Neural cell (in vitro differentiated cells): ENCODE data around the gene TTC29. TPM values are rescaled to one million over a fixed set of nuclear protein-coding genes. Genes with fewer than 3 reads are reported as not detected.

Experiments used
- H2AFZ ChIP-seq: fragments of 200-600, 300-800 bp; sonication (generic), shearing (Covaris generic); 2 replicates; pipeline ENCODE4 v1.6.0; 2014; ENCODE audit warnings: low read depth, mild to moderate bottlenecking, antibody characterized with exemption, low read length, moderate library complexity
- H3F3A ChIP-seq: fragments of 200-600 bp; shearing (Covaris generic); 2 replicates; pipeline ENCODE4 v1.6.1; 2016; ENCODE audit warnings: mild to moderate bottlenecking, moderate library complexity, mixed read lengths, antibody characterized with exemption, low read length; ENCODE audit not compliant: insufficient read depth, poor library complexity, severe bottlenecking
- H3K27ac ChIP-seq: fragments of 200-600, 300-800 bp; sonication (generic), shearing (Covaris generic); 2 replicates; pipeline ENCODE4 v1.5.1; 2014; ENCODE audit warnings: mild to moderate bottlenecking, low read length, moderate library complexity
- H3K27me3 ChIP-seq: fragments of 300-800, 200-600 bp; sonication (generic), shearing (Covaris generic); 2 replicates; pipeline ENCODE4 v1.6.0; 2014; ENCODE audit warnings: mild to moderate bottlenecking, low read depth, low read length, moderate library complexity; ENCODE audit not compliant: insufficient read depth
- H3K36me3 ChIP-seq: fragments of 300-800, 200-600 bp; sonication (generic), shearing (Covaris generic); 2 replicates; pipeline ENCODE4 v1.5.1; 2014; ENCODE audit warnings: mild to moderate bottlenecking, antibody characterized with exemption, low read length, moderate library complexity; ENCODE audit not compliant: insufficient read depth
- H3K4me2 ChIP-seq: fragments of 300-800, 200-600 bp; sonication (generic), shearing (Covaris generic); 2 replicates; pipeline ENCODE4 v1.6.0; 2014; ENCODE audit warnings: mild to moderate bottlenecking, low read length
- H3K4me3 ChIP-seq: fragments of 300-800, 200-600 bp; sonication (generic), shearing (Covaris generic); 2 replicates; pipeline ENCODE4 v1.5.1; 2014; ENCODE audit warnings: mild to moderate bottlenecking, low read length, moderate library complexity
- H3K79me2 ChIP-seq: fragments of 200-600 bp; shearing (Covaris generic); replicated peaks from 2 replicates; pipeline ENCODE4 v1.6.0; 2014; ENCODE audit warnings: mild to moderate bottlenecking, low read length, moderate library complexity; ENCODE audit not compliant: insufficient read depth
- H3K9ac ChIP-seq: fragments of 300-800, 200-600 bp; sonication (generic), shearing (Covaris generic); 2 replicates; pipeline ENCODE4 v1.6.1; 2016; ENCODE audit warnings: mild to moderate bottlenecking, low read length, mixed read lengths
- H3K9me2 ChIP-seq: fragments of 200-600 bp; shearing (Covaris generic); 2 replicates; pipeline ENCODE4 v1.6.1; 2016; ENCODE audit warnings: mild to moderate bottlenecking, low read length, mixed read lengths; ENCODE audit not compliant: insufficient read depth
- H3K9me3 ChIP-seq: fragments of 200-600, 300-800 bp; sonication (generic), shearing (Covaris generic); 2 replicates; pipeline ENCODE4 v1.6.1; 2016; ENCODE audit warnings: mild to moderate bottlenecking, mixed run types, low read length, moderate library complexity, mixed read lengths
- H4K20me1 ChIP-seq: fragments of 200-600 bp; shearing (Covaris generic); 2 replicates; pipeline ENCODE4 v1.6.1; 2016; ENCODE audit warnings: mild to moderate bottlenecking, mixed run types; ENCODE audit not compliant: insufficient read depth
- EP300 ChIP-seq: fragments of 450-650 bp; conservative IDR thresholded peaks from 2 replicates; pipeline ENCODE4 v1.6.1; 2014; ENCODE audit warnings: antibody characterized with exemption, mild to moderate bottlenecking, moderate library complexity; ENCODE audit not compliant: poor library complexity, severe bottlenecking
- EZH2 ChIP-seq: fragments of 200-600, 300-800 bp; shearing (Covaris generic), sonication (generic); IDR thresholded peaks from 2 replicates; pipeline ENCODE4 v1.6.1; 2014; ENCODE audit warnings: antibody characterized with exemption, low read length, borderline replicate concordance, mild to moderate bottlenecking; ENCODE audit not compliant: insufficient read depth, poor library complexity, severe bottlenecking
- MXI1 ChIP-seq: fragments of 450-650 bp; conservative IDR thresholded peaks from 2 replicates; pipeline ENCODE4 v1.6.1; 2014; ENCODE audit warnings: antibody characterized with exemption, mild to moderate bottlenecking; ENCODE audit not compliant: poor library complexity, severe bottlenecking
- POLR2AphosphoS5 ChIP-seq: IDR thresholded peaks from 2 replicates; pipeline ENCODE4 v1.6.1; 2012
- RAD21 ChIP-seq: fragments of 450-650 bp; conservative IDR thresholded peaks from 2 replicates; pipeline ENCODE4 v1.6.1; 2014; ENCODE audit warnings: antibody characterized with exemption, mild to moderate bottlenecking, moderate library complexity
- SMC3 ChIP-seq: fragments of 450-650 bp; conservative IDR thresholded peaks from 2 replicates; pipeline ENCODE4 v1.6.1; 2014; ENCODE audit warnings: antibody characterized with exemption, mild to moderate bottlenecking, moderate library complexity; ENCODE audit not compliant: poor library complexity
- TAF1 ChIP-seq: IDR thresholded peaks from 2 replicates; pipeline ENCODE4 v1.6.1; 2012; ENCODE audit warnings: low read depth
- polyA plus RNA-seq: library from polyadenylated mRNA; depleted of rRNA; stranded (reverse); fragments of >200 nt; gene quantifications from 2 replicates; pipeline ENCODE4 v1.2.3, GENCODE V29; 2014
- TF ChIP-seq, protein P1 (sequence below): fragments of 450-650 bp; IDR thresholded peaks from 2 replicates; pipeline ENCODE4 v1.5.1; 2014; ENCODE audit warnings: antibody characterized with exemption, mild to moderate bottlenecking, moderate library complexity; ENCODE audit not compliant: poor library complexity, severe bottlenecking
- TF ChIP-seq, protein P2 (sequence below): IDR thresholded peaks from 2 replicates; pipeline ENCODE4 v1.6.1; 2012; ENCODE audit warnings: borderline replicate concordance

The TTC29 gene
- polyA plus RNA-seq, 1 donor from 2014 or later: not detected

DNA sequence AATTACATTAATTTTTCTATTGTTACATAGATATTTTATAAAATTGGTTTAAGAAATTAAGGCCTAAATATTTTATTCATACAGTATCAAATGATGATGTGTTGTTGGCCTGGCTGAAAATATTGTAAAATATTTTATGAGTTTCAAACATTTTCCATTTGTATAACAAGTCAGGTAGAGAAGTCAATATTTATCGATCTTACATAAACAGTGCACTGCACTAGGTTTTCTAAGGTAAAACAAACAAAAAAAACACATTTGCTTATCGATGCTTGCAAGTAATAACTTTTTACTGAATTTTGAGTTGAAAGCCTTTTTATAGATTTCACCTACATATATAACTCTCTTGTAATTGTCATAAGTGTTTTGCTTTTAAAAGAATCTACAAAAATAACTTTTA is 7.2 kb upstream of the TTC29 start:
- Histone ChIP-seq H3K4me3 (no peak overlapping the region), H3K27ac (no peak overlapping the region)

DNA sequence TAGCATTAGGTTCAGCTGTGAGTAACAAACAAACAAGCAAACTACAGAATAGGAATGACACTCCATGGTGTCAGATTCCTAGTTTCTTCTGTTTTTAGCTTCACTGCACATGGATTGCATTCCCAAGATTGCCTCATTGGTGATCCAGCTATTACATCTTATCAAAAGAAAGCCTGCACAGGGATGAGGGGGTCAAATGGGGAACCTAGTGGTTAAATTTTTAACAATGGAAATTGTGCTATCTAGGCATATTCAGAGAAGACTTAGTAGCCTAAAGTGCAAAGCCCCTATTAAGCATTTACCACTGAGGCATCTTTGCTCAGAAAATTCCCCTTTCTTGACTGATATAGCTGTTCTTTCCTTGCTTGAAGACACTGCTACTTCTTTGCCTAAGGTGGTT is 3.9 kb upstream of the TTC29 start:
- Histone ChIP-seq H3K79me2 (no peaks in the 10 kb centered on the region), H4K20me1 (no peaks in the 10 kb centered on the region), H3F3A (no peaks in the 10 kb centered on the region), H3K9me2 (no peaks in the 10 kb centered on the region), H3K4me2 (no peak overlapping the region), H3K4me3 (no peak overlapping the region), H3K36me3 (no peaks in the 10 kb centered on the region), H3K27ac (no peak overlapping the region), H3K9me3 (no peaks in the 10 kb centered on the region), H3K27me3 (no peaks in the 10 kb centered on the region), H2AFZ (no peak overlapping the region), H3K9ac (no peak overlapping the region)
- TF ChIP-seq EP300 (no peak), POLR2AphosphoS5 (no peak), TAF1 (no peak), EZH2 (no peak), MXI1 (no peak), SMC3 (no peak), RAD21 (no peak)
- TF ChIP-seq, protein P1, sequence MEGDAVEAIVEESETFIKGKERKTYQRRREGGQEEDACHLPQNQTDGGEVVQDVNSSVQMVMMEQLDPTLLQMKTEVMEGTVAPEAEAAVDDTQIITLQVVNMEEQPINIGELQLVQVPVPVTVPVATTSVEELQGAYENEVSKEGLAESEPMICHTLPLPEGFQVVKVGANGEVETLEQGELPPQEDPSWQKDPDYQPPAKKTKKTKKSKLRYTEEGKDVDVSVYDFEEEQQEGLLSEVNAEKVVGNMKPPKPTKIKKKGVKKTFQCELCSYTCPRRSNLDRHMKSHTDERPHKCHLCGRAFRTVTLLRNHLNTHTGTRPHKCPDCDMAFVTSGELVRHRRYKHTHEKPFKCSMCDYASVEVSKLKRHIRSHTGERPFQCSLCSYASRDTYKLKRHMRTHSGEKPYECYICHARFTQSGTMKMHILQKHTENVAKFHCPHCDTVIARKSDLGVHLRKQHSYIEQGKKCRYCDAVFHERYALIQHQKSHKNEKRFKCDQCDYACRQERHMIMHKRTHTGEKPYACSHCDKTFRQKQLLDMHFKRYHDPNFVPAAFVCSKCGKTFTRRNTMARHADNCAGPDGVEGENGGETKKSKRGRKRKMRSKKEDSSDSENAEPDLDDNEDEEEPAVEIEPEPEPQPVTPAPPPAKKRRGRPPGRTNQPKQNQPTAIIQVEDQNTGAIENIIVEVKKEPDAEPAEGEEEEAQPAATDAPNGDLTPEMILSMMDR: no peak
- TF ChIP-seq, protein P2, sequence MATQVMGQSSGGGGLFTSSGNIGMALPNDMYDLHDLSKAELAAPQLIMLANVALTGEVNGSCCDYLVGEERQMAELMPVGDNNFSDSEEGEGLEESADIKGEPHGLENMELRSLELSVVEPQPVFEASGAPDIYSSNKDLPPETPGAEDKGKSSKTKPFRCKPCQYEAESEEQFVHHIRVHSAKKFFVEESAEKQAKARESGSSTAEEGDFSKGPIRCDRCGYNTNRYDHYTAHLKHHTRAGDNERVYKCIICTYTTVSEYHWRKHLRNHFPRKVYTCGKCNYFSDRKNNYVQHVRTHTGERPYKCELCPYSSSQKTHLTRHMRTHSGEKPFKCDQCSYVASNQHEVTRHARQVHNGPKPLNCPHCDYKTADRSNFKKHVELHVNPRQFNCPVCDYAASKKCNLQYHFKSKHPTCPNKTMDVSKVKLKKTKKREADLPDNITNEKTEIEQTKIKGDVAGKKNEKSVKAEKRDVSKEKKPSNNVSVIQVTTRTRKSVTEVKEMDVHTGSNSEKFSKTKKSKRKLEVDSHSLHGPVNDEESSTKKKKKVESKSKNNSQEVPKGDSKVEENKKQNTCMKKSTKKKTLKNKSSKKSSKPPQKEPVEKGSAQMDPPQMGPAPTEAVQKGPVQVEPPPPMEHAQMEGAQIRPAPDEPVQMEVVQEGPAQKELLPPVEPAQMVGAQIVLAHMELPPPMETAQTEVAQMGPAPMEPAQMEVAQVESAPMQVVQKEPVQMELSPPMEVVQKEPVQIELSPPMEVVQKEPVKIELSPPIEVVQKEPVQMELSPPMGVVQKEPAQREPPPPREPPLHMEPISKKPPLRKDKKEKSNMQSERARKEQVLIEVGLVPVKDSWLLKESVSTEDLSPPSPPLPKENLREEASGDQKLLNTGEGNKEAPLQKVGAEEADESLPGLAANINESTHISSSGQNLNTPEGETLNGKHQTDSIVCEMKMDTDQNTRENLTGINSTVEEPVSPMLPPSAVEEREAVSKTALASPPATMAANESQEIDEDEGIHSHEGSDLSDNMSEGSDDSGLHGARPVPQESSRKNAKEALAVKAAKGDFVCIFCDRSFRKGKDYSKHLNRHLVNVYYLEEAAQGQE: no peak

More for the DNA sequence above, 7.2 kb upstream of the TTC29 start:
- Histone ChIP-seq H3F3A (no peaks in the 10 kb centered on the region), H3K27me3 (no peaks in the 10 kb centered on the region), H3K4me2 (no peak overlapping the region), H4K20me1 (no peaks in the 10 kb centered on the region), H2AFZ (no peak overlapping the region), H3K79me2 (no peaks in the 10 kb centered on the region), H3K9me2 (no peaks in the 10 kb centered on the region), H3K36me3 (no peaks in the 10 kb centered on the region), H3K9ac (no peak overlapping the region), H3K9me3 (no peaks in the 10 kb centered on the region)
- TF ChIP-seq MXI1 (no peak), SMC3 (no peak), POLR2AphosphoS5 (no peak), EP300 (no peak), RAD21 (no peak), TAF1 (no peak), EZH2 (no peak)
- TF ChIP-seq, protein P1: no peak
- TF ChIP-seq, protein P2: no peak
